Hypothalamus (tissue), 51 donors: Measurements from ENCODE around the gene OR10A5.
"Not testable (repeated sequence)": the region's sequence is repeated elsewhere in the genome, so short reads cannot be mapped to it uniquely, and the experiment has no call there.

Experiments
- DNase-seq, 51 donors: peaks; one replicate each; lab custom pipeline; 2025; lab: John Stamatoyannopoulos, UW

The OR10A5 gene

GRCh38 chr11:6875761-6876160 lies 30.3 kb downstream of the OR10A5 start:
- no peak for DNase-seq

DNA sequence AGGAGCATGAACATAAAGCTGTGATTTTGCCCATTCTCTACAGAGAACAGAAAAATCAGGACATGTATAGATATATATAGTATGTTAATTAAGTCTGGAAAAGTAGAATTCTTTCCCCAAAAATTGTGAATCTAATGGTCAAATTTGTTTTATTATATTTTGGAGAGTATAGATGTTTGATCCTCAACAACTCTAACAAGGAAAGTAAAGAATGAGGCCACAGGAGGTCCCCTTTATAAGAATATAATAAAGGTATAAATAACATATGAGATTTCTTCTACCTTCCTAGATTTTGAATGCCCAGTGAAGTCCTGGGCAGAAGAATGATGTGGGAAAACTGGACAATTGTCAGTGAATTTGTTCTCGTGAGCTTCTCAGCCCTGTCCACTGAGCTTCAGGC lies 30.8 kb downstream of the OR10A5 start, which contains the start of gene OR10A4:
Gene OR10A4 (plus strand): TSS at position 301 of the 400 bp plus-strand sequence. CDS start 23 bp downstream, at position 324.
- no peak for DNase-seq

DNA sequence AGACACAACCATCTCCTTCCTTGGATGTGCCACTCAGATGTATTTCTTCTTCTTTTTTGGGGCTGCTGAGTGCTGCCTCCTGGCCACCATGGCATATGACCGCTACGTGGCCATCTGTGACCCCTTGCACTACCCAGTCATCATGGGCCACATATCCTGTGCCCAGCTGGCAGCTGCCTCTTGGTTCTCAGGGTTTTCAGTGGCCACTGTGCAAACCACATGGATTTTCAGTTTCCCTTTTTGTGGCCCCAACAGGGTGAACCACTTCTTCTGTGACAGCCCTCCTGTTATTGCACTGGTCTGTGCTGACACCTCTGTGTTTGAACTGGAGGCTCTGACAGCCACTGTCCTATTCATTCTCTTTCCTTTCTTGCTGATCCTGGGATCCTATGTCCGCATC lies 31.4 kb downstream of the OR10A5 start:
- DNase-seq = no peak

DNA sequence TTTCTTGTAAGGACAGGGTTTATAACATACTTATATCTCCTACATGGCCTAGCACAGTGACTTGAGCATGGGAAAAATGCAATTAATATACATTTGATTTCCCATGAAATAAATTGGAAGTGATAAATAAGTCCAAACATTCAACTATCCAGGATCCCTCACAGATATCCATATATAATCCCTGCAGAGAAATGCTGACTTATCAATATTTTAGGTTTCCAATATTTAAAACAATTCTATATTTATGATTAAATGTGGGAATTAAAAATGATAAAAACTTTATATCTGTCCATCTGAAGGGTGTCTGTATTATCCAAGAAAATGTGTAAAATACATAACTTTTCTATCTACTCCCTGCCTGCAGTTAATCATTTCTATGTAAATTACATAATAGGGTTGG lies 37.3 kb downstream of the OR10A5 start:
- DNase-seq = no peak

DNA sequence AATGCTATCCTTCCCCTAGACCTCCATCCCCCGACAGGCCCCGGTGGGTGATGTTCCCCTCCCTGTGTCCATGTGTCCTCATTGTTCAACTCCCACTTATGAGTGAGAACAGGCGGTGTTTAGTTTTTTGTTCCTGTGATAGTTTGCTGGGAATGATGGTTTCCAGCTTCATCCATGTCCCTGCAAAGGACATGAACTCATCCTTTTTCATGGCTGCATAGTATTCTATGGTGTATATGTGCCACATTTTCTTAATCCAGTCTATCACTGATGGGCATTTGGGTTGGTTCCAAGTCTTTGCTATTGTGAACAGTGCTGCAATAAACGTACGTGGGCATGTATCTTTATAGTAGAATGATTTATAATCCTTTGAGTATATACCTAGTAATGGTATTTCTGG lies 42.2 kb downstream of the OR10A5 start:
- DNase-seq = not testable (repeated sequence)

- no peak for DNase-seq
These were observed 43.3 kb downstream of the OR10A5 start for GRCh38 chr11:6888830-6889229.

GRCh38 chr11:6889835-6890234 lies 44.4 kb downstream of the OR10A5 start:
- no peak for DNase-seq

DNA sequence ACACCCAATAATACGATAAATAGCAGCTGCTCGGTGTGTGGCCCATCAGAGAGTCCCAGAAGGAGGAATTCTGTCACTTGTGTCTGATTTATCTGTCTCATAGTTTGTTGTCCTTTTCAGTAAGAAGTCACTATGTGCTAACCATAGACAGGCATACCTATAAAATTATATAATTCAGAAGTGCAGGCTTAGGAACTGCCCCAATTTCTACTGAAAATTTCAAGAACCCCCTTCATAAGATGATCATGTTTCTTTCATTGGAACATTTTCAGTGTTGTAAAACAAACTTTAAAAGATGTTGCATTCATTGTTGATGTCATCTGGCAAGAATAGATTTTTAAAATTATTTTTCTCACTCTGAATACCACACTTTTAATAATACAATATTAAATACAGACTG lies 46.9 kb downstream of the OR10A5 start, which contains the start of gene OR2D2:
Gene OR2D2 (minus strand): TSS at position 101 of the 400 bp plus-strand sequence. CDS start 0 bp downstream, at position 101.
- no peak for DNase-seq

- no peak for DNase-seq
These were observed 48.6 kb downstream of the OR10A5 start for GRCh38 chr11:6894097-6894496.

- DNase-seq = no peak
These were observed 49.5 kb downstream of the OR10A5 start for GRCh38 chr11:6895010-6895409.
